ENCODE measurements around the gene UBE2L5. TPM values are rescaled to one million over a fixed set of nuclear protein-coding genes. Genes with fewer than 3 reads are reported as not detected.
"Not testable (repeated sequence)": the region's sequence is repeated elsewhere in the genome, so short reads cannot be mapped to it uniquely, and the experiment has no call there.

The UBE2L5 gene
- polyA plus RNA-seq, 1 donor = 0.91 TPM

DNA sequence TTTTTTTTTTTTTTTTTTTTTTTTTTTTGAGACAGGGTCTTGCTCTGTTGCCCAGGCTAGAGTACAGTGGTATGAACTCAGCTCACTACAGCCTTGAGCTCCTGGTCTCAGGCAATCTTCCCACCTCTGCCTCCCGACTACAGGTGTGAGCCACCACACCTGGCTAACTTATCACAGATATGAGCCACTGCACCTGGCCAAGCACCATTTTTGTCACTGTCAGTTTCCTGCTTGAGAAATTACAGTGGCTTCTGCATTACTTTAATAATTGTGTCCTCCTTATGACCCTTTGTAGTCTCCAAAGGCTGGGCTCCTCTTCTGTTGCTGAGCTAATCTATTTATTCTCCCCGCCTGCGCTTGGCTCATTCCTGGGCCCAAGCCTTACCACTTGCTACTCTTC lies 16.0 kb downstream of the UBE2L5 start:
- no peak for DNase-seq

DNA sequence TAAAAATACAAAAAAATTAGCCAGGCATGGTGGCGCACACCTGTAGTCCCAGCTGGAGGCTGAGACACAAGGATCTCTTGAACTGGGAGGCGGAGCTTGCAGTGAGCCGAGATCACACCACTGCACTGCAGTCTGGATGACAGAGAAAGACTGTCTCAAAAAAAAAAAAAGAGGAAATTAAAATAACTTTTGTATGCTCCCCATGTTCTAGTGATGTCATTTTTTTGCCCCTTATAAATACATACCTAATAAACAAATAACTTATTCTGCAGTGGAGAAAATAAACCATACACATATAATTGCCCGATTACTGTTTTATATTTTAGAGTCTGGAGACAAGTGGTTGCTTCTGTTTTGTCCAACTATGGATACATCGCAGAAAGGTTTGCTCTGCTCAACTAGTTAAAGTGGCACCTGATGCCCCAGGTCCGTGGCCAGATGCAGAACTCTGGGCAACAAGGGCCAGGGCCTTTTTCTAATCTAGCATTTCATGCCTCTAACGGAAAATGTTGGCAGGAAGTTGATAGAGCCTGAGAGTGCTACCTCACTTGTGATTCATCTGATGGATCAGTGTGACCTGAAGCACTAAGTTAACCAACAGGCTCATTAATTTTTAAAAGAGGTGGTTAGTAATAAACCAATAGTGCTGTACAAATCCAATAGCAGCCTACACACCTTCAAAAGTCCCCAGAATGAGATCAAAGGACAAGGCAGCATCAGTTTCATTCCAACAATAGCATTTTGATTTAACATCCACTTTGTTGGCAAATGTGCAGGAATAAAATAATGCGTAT lies 18.8 kb downstream of the UBE2L5 start:
- no peak for DNase-seq

DNA sequence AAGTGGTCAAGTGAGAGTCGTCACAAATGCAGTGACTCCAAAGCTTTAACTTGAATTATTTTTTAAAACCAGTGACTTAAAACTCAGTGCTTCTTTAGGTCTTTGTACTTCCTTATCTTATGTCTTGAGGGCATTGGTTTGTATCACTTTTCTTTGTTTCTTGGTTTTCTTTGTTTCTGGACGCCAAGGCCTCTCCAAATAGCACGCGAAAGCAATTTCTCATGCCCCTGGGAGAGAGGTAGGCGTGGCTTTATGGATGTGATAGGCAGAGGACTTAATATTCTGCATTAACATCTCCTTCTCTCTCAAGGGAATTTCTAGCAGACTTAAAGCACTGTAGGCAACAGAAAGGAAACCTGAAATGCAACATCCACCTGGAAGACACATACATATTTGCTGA lies 20.6 kb downstream of the UBE2L5 start:
- no peak for DNase-seq

DNA sequence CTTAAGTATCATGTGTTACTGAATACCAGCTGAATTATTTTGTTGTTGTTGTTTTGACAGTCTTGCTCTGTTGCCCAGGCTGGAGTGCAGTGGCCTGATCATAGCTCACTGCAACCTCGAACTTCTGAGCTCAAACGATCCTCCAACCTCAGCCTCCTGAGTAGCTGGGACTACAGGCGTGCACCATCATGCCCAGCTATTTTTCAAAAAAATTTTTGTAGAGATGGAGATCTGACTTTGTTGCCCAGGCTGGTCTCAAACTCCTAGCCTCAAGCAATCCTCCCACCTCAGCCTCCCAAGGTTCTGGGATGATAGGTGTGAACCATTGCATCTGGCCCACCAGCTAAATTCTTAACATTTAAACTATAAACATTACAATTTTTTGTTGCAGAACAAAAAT lies 21.2 kb downstream of the UBE2L5 start:
- not testable (repeated sequence) for DNase-seq

DNA sequence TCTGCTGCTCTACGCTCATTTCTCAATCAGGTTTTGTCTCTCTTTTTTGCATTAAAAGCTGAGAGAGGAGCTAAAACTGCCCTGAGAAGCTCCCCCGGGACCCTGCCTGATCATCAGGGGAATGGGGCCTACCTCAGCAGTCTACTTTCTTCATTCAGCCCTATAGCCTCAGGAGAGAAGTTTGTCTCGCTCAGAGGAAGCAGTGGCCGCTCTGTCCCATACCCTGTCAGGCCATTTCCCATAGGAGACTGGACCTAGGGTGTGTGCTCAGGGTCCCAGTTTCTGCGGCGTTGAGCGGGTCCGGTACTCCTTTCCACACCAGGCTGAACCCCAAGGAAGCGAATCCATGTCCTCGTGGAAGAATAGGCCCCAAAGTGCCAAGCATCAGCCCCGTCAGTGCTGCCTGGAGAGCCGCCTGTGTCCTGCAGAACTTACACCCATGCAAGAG lies 21.7 kb downstream of the UBE2L5 start:
- DNase-seq = no peak

DNA sequence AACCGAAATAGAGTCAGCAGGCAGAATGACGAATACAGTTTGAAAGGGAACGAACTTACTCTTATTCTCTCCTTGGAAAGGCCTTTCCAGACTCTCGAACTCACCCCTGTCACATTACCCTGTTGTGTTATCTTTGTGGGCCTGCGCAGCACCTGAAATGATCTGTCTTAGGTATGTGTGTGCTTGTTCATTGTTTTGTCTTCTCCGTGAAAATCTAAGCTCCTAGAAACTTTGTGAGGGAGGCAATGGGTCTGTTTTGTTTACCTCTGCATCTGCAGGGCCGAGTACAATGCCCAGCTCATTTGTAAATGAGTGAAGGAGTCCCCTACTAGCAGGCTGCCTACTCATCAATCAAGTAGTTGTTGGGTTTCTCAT lies 23.8 kb downstream of the UBE2L5 start:
- DNase-seq = no peak

DNA sequence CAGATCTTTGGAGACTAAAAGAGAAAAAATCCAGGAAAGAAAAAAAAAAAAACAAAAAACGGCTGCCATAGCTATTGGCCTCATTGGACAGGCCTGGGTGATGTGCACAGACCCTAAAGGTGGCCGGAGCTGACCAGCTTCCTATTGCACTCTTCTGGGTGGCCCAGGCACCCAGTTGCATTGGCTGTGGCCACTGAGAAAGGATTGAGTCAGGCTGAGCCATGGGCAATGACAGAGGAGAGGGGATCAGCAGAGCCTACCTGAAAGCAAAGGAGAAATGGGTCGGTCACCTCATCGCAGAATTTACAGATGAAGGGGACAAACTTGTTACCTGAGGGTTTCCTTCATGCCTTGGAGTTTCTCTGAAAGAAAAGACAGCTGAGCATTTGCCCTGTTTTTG lies 26.1 kb downstream of the UBE2L5 start:
- DNase-seq = no peak

DNA sequence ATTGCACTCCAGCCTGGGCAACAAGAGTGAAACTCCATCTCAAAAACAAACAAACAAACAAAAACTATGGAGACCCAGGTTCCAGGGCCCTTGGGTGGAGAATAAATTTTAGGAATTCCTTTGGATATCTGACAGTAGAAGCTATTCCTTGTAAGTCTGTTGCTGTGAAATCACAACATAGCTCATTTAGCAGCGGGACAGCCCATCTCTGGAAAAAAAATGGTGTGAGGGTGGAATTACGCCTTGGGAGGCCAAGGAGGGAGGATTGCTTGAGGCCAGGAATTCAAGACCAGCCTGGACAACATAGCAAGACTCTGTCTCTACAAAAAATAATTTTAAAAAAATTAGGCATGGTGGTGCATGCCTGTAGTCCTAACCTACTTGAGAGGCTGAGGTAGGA lies 27.8 kb downstream of the UBE2L5 start:
- no peak for DNase-seq

DNA sequence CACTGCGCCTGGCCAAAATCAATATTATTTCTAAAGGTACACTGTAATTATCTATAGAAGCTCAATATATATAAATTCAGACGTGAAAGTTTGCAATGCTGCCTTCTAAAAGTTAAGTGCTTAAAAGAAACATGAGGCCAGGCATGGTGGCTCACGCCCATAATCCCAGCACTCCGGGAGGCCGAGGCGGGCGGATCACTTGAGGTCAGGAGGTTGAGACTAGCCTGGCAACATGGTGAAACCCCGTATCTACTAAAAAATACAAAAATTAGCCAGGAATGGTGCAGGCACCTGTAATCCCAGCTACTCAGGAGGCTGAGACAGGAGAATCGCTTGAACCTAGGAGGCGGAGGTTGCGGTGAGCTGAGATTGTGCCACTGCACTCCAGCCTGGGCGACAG lies 29.2 kb downstream of the UBE2L5 start:
- not testable (repeated sequence) for DNase-seq

DNA sequence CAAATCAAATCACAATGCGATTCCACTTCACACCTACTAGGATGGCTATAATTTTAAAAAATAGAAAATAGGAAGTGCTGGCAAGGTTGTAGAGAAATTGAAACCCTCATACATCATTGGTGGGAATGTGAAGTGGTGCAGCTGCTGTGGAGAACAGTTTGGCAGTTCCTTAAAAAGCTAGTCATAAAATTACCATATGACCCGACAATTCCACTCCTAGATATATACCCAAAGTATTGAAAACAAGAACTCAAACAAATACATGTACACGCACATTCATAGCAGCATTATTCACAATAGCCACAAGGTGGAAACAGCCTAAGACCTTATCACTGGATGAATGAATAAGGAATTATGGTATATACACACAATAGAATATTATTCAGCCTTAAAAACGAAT lies 31.4 kb downstream of the UBE2L5 start:
- DNase-seq = no peak

DNA sequence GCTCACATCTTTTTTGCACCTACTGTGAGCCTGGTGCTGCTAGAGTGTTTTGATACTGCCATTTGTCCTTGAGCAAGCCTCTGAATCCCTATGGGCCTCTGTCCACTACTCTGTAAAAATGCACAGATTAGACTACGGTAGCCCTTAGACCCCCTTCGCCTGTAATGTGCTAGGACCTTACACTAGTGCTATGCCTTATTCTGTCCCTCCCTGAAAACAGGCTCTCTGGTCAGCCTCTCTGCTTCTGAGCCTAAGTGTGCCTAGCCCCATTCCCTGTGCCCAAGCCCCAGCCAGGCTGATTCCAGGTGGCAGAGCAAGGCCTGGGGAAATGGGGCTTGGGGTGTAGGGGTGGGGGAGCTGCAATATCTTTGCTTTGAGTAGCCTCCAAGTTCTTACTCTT lies 32.7 kb downstream of the UBE2L5 start:
- no peak for DNase-seq

DNA sequence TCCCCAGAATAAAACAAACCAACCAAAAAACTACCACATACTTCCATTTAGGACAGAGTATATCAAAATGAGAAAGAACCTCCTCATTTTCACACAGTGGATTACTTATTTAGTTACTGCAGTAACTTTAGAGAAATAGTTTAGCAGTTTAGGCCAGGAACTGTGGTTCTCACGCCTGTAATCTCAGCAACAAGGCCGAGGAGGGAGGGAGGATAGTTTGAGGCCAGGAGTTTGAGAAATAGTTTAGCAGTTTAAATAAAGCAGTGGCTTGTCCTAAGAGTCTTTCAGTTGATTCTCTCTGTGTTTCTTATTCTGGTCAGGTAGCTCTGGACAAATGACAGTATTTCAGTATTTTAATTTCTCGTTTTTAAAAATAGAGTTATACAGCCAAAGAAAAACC lies 34.0 kb downstream of the UBE2L5 start:
- DNase-seq = no peak

DNA sequence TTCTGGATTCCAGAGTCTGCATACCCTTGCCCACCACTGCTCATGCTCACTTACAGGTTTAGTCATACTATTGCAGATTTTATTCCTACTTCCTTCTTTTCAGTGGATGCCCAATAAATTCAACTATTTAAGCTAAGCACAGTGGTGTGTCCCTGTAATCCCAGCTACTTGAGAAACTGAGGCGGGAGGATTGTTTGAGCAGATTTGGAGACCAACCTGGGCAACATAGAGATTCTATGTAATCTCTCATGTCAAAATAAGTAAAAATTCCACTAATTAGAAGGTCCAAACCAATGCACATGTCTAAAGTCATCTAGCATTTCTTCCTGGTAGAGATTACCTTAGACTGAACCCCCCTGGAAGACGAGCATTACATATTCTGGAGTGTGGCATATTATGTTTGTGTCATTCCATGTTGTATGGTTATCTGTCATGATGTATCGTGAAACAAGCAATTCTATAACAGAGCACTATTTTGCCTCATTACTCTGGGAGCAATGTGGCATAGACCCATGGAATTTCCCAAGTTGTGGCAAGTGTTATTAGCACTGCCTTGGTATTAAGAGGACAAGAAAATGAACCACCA lies 35.1 kb downstream of the UBE2L5 start:
- no peak for DNase-seq

DNA sequence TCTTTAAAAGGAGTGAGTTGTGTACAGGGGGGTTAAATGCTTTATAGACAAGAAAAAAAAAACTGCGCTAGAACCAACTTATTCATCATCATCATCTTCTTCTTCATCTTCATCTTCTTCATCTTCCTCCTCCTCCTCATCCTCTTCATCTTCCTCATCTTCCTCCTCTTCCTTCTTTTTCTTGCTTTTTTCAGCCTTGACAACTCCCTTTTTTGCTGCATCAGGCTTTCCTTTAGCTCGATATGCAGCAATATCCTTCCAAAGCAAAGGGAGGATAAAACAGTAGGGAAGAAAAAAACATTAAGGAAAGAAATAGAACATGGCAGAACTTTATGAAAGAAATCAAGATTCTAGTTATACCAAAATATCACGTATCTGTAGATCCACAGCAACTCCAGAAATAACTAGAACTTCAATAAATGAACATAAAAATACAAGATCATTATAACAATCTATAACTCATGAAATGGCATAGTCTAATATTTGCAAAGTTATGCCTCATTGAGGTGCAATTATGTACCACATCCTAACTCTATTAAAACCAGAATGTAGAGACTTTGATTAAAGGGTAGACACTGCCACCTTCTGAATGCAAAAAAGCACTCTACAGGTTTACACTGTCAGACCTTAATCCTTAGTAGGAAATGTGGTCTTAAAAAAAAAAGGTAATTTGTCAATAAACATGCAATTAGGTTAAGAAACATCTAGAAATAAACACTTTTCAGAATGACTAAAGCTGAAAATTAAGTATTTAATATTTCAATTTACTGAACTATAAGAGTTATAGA lies 39.2 kb downstream of the UBE2L5 start:
- DNase-seq = peak; percentile 32

DNA sequence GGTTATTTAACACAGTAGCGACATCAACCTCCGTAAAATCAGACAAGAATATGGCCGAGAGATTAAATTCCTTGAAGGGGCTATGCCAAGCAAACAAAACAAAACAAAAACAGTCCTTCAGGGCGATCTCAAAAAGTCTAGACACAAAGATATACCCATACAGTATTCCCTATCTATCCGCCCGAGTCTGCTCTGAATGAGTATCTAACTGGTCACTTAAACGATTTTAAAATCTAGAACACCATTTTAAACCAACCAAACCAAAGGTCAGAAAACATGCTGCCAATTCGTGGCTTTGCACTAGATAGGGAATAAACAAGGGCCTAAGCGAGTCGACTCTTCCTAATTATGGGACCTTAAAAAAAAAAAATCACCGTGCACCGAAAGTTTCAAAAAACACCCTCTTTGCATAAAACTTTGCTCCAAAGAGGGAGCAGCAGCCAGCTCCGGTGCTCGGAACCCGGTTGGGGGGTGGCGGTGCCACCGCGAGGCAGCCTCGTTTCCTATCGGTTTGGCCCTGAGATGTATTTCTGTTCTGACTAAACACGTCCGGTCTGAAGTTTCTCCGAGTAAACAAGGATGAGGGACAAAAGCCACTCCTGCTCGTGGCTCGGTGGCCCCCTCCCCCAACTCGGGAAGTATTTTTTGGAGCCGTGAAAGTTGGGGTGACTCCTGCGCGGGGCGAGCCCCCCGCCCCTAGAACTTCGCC lies 41.6 kb downstream of the UBE2L5 start:
- peak; percentile 53 for DNase-seq

DNA sequence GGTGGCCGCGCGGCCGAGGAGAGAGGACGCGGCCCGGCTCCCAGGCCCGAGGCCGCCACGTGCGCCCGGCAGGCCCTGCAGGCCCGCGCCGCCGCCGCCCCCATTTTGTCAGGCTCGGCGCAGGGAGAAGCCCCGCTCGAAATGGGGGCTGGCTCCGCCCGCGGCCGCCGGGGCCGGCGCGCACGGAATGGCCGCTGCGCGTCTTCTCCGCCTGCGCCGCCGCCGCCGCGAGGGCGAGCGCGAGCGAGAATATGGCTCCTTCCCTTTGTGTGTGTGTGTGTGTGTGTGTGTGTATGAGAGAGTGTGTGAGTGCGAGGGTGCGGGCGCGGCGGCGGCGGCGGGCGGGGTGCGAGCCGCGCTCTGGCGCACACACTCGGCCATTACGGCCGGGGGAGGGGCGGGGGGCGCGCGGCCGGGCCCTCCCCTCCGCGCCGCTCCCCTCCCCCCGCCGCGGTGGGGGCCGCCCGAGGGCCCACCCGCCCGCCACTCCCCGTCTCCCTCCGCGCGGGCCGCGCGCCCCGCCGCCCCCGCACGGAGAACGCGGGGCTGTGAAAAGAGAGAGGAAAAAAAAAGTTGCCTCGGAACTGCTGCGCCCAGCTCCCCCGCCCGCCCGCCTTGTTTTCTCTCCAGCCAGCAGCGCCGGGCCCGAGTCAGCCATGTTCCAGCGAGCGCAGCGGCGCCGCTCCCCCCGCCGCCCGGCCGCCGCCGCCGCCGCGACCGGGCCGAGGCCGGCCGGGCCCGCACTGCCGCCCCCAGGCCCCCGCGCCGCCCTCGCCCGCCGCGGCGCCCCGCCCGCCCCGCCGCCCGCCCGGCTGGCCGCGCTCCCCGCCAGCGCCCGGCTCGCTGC lies 42.4 kb downstream of the UBE2L5 start:
- peak; percentile 80 for DNase-seq

DNA sequence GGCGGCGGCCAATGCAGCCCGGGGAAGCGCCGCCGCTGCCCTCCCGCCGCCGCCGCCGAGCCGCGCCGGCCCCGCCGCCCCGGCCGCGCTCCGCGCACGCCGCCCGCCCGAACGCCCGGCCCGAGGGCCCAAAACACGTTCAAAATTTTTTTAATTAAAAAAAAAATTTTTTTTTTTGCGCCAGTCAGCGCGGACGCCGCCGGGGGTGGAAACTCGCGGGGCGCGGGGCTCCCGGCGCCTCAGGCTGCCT lies 43.0 kb downstream of the UBE2L5 start:
- no peak for DNase-seq

DNA sequence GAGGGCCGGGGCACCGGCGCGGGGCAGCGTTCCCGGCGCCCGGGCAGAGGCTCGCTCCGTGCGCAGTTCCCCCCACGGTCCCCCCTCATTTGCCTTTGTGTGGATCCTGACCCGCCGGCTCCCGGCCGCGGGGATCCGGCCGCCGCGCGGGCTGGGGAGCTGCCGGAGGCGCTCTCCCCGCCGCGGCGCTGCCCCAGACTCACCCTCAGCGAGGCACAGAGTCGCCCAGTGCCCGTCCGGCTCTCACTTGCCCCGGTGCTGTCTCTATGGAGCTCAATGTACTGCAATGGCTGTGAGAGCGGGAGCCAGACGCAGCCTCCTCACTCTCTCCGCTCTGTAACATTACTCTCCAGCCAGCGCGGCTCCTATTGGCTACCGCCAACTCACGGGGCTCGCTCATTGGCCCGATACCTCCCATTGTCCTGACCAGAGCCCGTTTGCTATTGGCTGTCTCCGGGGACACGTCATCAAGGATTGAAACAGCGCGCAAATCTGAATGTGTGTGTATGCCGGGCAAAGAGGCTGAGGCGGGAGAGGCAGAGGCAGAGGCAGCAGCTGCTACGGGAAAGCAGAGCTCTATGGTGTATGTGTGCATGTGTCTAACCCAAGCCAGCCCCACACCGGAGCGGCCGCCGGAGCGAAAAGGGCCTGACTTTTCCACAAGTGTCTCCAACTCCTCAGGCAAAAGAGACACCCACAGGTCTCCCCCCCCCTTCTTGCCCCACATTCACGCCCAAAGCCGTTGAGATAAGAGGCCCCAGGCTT lies 43.5 kb downstream of the UBE2L5 start, which contains the start of gene HMGB1:
HMGB1 (minus strand) TSS at position 344 of the 765 bp plus-strand sequence. CDS start 2,256 bp downstream, outside the sequence.
- peak; percentile 99 for DNase-seq

DNA sequence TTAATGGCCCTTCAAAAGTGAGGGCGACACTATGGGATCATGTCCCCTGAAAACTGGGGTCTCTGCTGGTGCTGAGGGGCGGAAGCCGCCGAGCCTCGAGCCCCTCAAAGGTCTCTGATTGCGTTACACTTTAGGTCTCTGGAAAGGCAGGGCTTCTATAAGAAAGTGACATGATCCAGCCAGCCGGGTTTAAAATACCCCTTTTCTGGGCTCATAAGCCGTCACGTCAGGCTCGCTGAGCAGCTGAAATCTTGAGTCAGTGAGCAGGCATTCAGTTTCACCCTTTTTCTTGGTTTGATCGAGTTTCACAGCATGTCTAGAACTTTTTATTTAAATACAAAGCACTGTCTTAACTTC lies 44.0 kb downstream of the UBE2L5 start:
- peak; percentile 25 for DNase-seq

DNA sequence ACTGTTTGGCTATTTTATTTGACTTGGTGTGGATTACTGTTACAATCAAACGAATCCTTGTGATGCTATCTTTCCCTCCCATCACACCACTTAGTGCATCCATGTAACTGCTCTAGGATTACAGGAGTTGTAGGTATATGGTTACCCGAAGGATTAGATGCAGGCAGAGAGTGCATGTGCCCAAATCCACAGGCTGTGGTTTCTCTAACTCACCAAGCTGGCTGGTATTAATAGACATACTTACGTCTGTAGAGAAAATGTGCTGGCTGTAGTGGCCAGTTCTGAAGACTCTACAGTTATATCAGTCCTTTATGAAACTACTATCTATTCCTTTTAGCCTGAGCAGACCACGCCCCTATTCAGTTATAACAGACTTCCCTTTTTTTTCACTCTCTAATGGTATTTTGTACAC lies 44.6 kb downstream of the UBE2L5 start:
- DNase-seq = no peak

DNA sequence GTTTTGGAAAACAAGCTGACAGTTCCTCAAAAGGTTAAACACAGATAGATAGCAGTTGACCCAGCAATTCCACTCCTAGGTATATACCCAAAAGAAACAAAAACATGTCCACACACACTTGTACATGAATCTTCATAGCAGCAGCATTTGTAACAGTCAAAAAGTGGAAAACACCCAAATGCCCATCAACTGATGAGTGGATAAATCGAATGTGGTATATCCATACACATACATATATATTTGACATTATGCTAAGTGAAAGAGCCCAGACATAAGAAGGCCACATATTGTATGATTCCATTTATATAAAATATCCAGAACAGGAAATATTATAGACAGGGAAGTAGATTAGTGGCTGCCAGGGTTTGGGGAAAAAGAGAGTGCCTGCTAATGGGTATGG lies 51.4 kb downstream of the UBE2L5 start:
- DNase-seq = no peak

Measured in left kidney (tissue), 2 donors.